ENCODE results near the gene SLC5A10. TPM values are rescaled to one million over a fixed set of nuclear protein-coding genes. Genes with fewer than 3 reads are reported as not detected.
A peak's percentile ranks its signal among the peaks of the same experiment; 100 is the strongest.
"Not testable (repeated sequence)": the region's sequence is repeated elsewhere in the genome, so short reads cannot be mapped to it uniquely, and the experiment has no call there.

Gene SLC5A10
- total RNA-seq, 1 donor from 2014 or later = not detected

GRCh38 chr17:19022128-19022527 lies 70.2 kb downstream of the SLC5A10 start:
- no peak for TF ChIP-seq CTCF (IDR thresholded peaks at IDR 0.05; ENCODE audit: insufficient read depth, low read length, severe bottlenecking)
- Histone ChIP-seq H3K36me3 (ENCODE audit: control insufficient read depth, insufficient read depth, low read length) (no peaks in the 10 kb centered on the region), H3K27me3 (ENCODE audit: control insufficient read depth, insufficient read depth, low read length) (no peaks in the 10 kb centered on the region), H3K4me3 (ENCODE audit: low read depth, low read length) (no peak overlapping the region)
- DNase-seq (ENCODE audit: low read depth) = no peak
- FAIRE-seq = no peak

- DNase-seq (ENCODE audit: low read depth) (no peak), FAIRE-seq (no peak)
- TF ChIP-seq CTCF (IDR thresholded peaks at IDR 0.05; ENCODE audit: insufficient read depth, low read length, severe bottlenecking) = no peak
- Histone ChIP-seq H3K27me3 (ENCODE audit: control insufficient read depth, insufficient read depth, low read length) (no peaks in the 10 kb centered on the region), H3K4me3 (ENCODE audit: low read depth, low read length) (no peak overlapping the region), H3K36me3 (ENCODE audit: control insufficient read depth, insufficient read depth, low read length) (no peaks in the 10 kb centered on the region)
Observed at GRCh38 chr17:19022747-19023146, 70.8 kb downstream of the SLC5A10 start.

- Histone ChIP-seq H3K4me3 (ENCODE audit: low read depth, low read length) (no peak overlapping the region), H3K27me3 (ENCODE audit: control insufficient read depth, insufficient read depth, low read length) (no peaks in the 10 kb centered on the region), H3K36me3 (ENCODE audit: control insufficient read depth, insufficient read depth, low read length) (no peaks in the 10 kb centered on the region)
- FAIRE-seq = no peak
- DNase-seq (ENCODE audit: low read depth) = no peak
- no peak for TF ChIP-seq CTCF (IDR thresholded peaks at IDR 0.05; ENCODE audit: insufficient read depth, low read length, severe bottlenecking)
Observed at GRCh38 chr17:19023209-19023999, 71.4 kb downstream of the SLC5A10 start.

- no peaks in the 10 kb centered on the region for H3K36me3 ChIP-seq (ENCODE audit: control insufficient read depth, insufficient read depth, low read length)
- DNase-seq (ENCODE audit: low read depth) = peak; percentile 97
- H3K27me3 ChIP-seq (ENCODE audit: control insufficient read depth, insufficient read depth, low read length) = no peaks in the 10 kb centered on the region
- TF ChIP-seq CTCF (IDR thresholded peaks at IDR 0.05; ENCODE audit: insufficient read depth, low read length, severe bottlenecking) = no peak
- H3K4me3 ChIP-seq (ENCODE audit: low read depth, low read length) = no peak overlapping the region
- FAIRE-seq = peak; percentile 62
Observed at GRCh38 chr17:19024101-19025078, 72.4 kb downstream of the SLC5A10 start.

- FAIRE-seq; H3K4me3 ChIP-seq (ENCODE audit: low read depth, low read length): not testable (repeated sequence)
Observed at GRCh38 chr17:19028671-19029070, 76.7 kb downstream of the SLC5A10 start.

GRCh38 chr17:19029740-19030139 lies 77.8 kb downstream of the SLC5A10 start:
- FAIRE-seq; H3K36me3 ChIP-seq (ENCODE audit: control insufficient read depth, insufficient read depth, low read length); DNase-seq (ENCODE audit: low read depth); H3K27me3 ChIP-seq (ENCODE audit: control insufficient read depth, insufficient read depth, low read length); H3K4me3 ChIP-seq (ENCODE audit: low read depth, low read length): not testable (repeated sequence)

More at GRCh38 chr17:19028671-19029070, 76.7 kb downstream of the SLC5A10 start:
- not testable (repeated sequence) for H3K27me3 ChIP-seq (ENCODE audit: control insufficient read depth, insufficient read depth, low read length); H3K36me3 ChIP-seq (ENCODE audit: control insufficient read depth, insufficient read depth, low read length); DNase-seq (ENCODE audit: low read depth)

GRCh38 chr17:19030771-19031449 lies 78.9 kb downstream of the SLC5A10 start:
- not testable (repeated sequence) for FAIRE-seq; H3K36me3 ChIP-seq (ENCODE audit: control insufficient read depth, insufficient read depth, low read length); H3K4me3 ChIP-seq (ENCODE audit: low read depth, low read length); H3K27me3 ChIP-seq (ENCODE audit: control insufficient read depth, insufficient read depth, low read length); DNase-seq (ENCODE audit: low read depth)
